HepG2 (cell line): ENCODE results near the gene RABGGTA. TPM values are rescaled to one million over a fixed set of nuclear protein-coding genes. Genes with fewer than 3 reads are reported as not detected.

Experiments
- ETV5 ChIP-seq: IDR thresholded peaks from 2 replicates; pipeline ENCODE4 v1.6.1; 2018; ENCODE audit warnings: missing biosample characterization, missing genetic modification reagents, inconsistent platforms, borderline replicate concordance
- HNF1A ChIP-seq, 2 experiments: sonication (generic) in 1 of 2; formaldehyde crosslinking in 1 of 2; IDR thresholded peaks; 2 replicates each; pipeline versions ENCODE4 v1.4.0 to v1.6.1; 2016 to 2020; ENCODE audit warnings: borderline replicate concordance in 1 of 2, low read depth in 1 of 2, mild to moderate bottlenecking in 1 of 2, missing genetic modification reagents in 1 of 2
- PAX8 ChIP-seq: sonication (generic); formaldehyde crosslinking; IDR thresholded peaks from 2 replicates; pipeline ENCODE4 v1.8.0; 2022; ENCODE audit warnings: mild to moderate bottlenecking, missing genetic modification reagents, borderline replicate concordance
- PLRG1 ChIP-seq: fragments of 450-650 bp; conservative IDR thresholded peaks from 2 replicates; pipeline ENCODE4 v1.6.1; 2016
- PLSCR1 ChIP-seq: sonication (generic); formaldehyde crosslinking; IDR thresholded peaks from 2 replicates; pipeline ENCODE4 v1.5.0; 2020; ENCODE audit warnings: missing genetic modification reagents, mild to moderate bottlenecking, borderline replicate concordance
- RFXANK ChIP-seq: IDR thresholded peaks from 2 replicates; pipeline ENCODE4 v1.6.1; 2016
- SRSF4 ChIP-seq: fragments of 200-400 bp; formaldehyde crosslinking; IDR thresholded peaks from one replicate; pipeline ENCODE4 v1.6.1; 2018; ENCODE audit warnings: mild to moderate bottlenecking, low read depth, low read length, moderate library complexity; ENCODE audit not compliant: poor library complexity, severe bottlenecking
- TRIM24 ChIP-seq: sonication (generic); formaldehyde crosslinking; IDR thresholded peaks from 2 replicates; pipeline ENCODE4 v1.8.0; 2022; ENCODE audit warnings: mild to moderate bottlenecking, missing genetic modification reagents
- ZC3H4 ChIP-seq: sonication (generic); formaldehyde crosslinking; IDR thresholded peaks from 2 replicates; pipeline ENCODE4 v1.4.0; 2020; ENCODE audit warnings: missing genetic modification reagents, borderline replicate concordance
- ZFP36L1 ChIP-seq: sonication (generic); formaldehyde crosslinking; IDR thresholded peaks from 2 replicates; pipeline ENCODE4 v1.8.0; 2022; ENCODE audit warnings: mild to moderate bottlenecking, missing genetic modification reagents, moderate library complexity
- ZNF10 ChIP-seq: sonication (generic); formaldehyde crosslinking; IDR thresholded peaks from 2 replicates; pipeline ENCODE4 v1.4.0; 2020; ENCODE audit warnings: mild to moderate bottlenecking, low read depth, missing genetic modification reagents, borderline replicate concordance
- ZNF20 ChIP-seq: sonication (generic); formaldehyde crosslinking; IDR thresholded peaks from 2 replicates; pipeline ENCODE4 v1.4.0; 2020; ENCODE audit warnings: mild to moderate bottlenecking, moderate library complexity, missing genetic modification reagents
- ZNF256 ChIP-seq: sonication (generic); formaldehyde crosslinking; conservative IDR thresholded peaks from 2 replicates; pipeline ENCODE4 v1.4.0; 2020; ENCODE audit warnings: missing genetic modification reagents
- ZNF280B ChIP-seq: sonication (generic); formaldehyde crosslinking; IDR thresholded peaks from 2 replicates; pipeline ENCODE4 v1.5.0; 2020; ENCODE audit warnings: missing genetic modification reagents, mild to moderate bottlenecking, borderline replicate concordance
- ZNF441 ChIP-seq: sonication (generic); formaldehyde crosslinking; IDR thresholded peaks from 2 replicates; pipeline ENCODE4 v1.7.0; 2021; ENCODE audit warnings: missing genetic modification reagents, borderline replicate concordance
- ZNF616 ChIP-seq: sonication (generic); formaldehyde crosslinking; IDR thresholded peaks from 2 replicates; pipeline ENCODE4 v1.5.0; 2020; ENCODE audit warnings: low read depth, mild to moderate bottlenecking, missing genetic modification reagents
- ZNF784 ChIP-seq: sonication (generic); formaldehyde crosslinking; IDR thresholded peaks from 2 replicates; pipeline ENCODE4 v1.5.1; 2020; ENCODE audit warnings: missing genetic modification reagents, mild to moderate bottlenecking, borderline replicate concordance
- polyA plus RNA-seq, 8 experiments: library from polyadenylated mRNA; depleted of rRNA in 3 of 8; stranded (reverse) in 7 of 8; unstranded in 1 of 8; fragments of >200 nt; fragmentation: Illumina TruSeq in 4 of 8; extraction: Trizol in 4 of 8; gene quantifications; 2 replicates each; pipeline versions ENCODE4 v1.2.1 to v1.2.3, GENCODE V29; 2011 to 2016; ENCODE audit warnings: low read depth in 4 of 8, missing spikeins in 1 of 8, mixed read lengths in 1 of 8; ENCODE audit not compliant: insufficient read depth in 1 of 8
- total RNA-seq, 5 experiments: library from RNA; depleted of rRNA; stranded (reverse); fragments of >200 nt; fragmentation: Illumina TruSeq; extraction: Trizol; gene quantifications; 2 replicates each; pipeline ENCODE4 v1.2.3, GENCODE V29; 2016; ENCODE audit warnings: low read depth in 1 of 5

RABGGTA gene
- total and polyA plus RNA-seq, 2 of the 13 experiments (the other 11 are each of a cell fraction or from before 2014, with no cell fraction given) = 57.9 to 90.8 TPM

- TF ChIP-seq ZNF784 (CRISPR knock-in tag) (no peak), ZFP36L1 (CRISPR knock-in tag) (no peak), ZNF20 (CRISPR knock-in tag) (no peak), ETV5 (CRISPR knock-in tag) (no peak), ZNF280B (0 out of 2 replicates have a peak, but pooled peaks have one; percentile 76), SRSF4 (no peak), ZNF616 (CRISPR knock-in tag) (0 out of 2 replicates have a peak, but pooled peaks have one; percentile 24), HNF1A (IDR thresholded peaks at IDR 0.05; ENCODE audit: low read depth) (no peak), HNF1A (CRISPR knock-in tag; IDR thresholded peaks at IDR 0.05; ENCODE audit: borderline replicate concordance) (no peak), ZNF10 (no peak), PLSCR1 (no peak), TRIM24 (CRISPR knock-in tag) (0 out of 2 replicates have a peak, but pooled peaks have one; percentile 57), RFXANK (CRISPR knock-in tag) (no peak), PAX8 (CRISPR knock-in tag) (no peak), ZNF441 (CRISPR knock-in tag) (no peak), ZNF256 (CRISPR knock-in tag) (no peak), PLRG1 (no peak), ZC3H4 (CRISPR knock-in tag) (no peak; the same call in 1 of the 2 replicates)
Observed at GRCh38 chr14:24308342-24309124, 37.1 kb upstream of the RABGGTA start (continued).
